ENCODE data around the gene UPK1A.

DNA sequence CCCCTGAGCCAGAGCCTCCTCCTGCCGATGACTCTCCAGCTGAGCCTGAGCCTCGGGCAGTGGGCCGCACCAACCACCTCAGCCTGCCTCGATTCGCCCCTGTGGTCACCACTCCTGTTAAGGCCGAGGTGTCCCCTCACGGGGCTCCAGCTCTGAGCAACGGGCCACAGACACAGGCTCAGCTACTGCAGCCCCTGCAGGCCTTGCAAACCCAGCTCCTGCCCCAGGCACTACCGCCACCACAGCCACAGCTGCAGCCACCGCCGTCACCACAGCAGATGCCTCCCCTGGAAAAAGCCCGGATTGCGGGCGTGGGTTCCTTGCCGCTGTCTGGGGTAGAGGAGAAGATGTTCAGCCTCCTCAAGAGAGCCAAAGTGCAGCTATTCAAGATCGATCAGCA lies 55.1 kb downstream of the UPK1A start:
- TF ChIP-seq, protein P1, sequence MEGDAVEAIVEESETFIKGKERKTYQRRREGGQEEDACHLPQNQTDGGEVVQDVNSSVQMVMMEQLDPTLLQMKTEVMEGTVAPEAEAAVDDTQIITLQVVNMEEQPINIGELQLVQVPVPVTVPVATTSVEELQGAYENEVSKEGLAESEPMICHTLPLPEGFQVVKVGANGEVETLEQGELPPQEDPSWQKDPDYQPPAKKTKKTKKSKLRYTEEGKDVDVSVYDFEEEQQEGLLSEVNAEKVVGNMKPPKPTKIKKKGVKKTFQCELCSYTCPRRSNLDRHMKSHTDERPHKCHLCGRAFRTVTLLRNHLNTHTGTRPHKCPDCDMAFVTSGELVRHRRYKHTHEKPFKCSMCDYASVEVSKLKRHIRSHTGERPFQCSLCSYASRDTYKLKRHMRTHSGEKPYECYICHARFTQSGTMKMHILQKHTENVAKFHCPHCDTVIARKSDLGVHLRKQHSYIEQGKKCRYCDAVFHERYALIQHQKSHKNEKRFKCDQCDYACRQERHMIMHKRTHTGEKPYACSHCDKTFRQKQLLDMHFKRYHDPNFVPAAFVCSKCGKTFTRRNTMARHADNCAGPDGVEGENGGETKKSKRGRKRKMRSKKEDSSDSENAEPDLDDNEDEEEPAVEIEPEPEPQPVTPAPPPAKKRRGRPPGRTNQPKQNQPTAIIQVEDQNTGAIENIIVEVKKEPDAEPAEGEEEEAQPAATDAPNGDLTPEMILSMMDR (IDR thresholded peaks at IDR 0.05; ENCODE audit: poor library complexity), result no peak
- TF ChIP-seq EZH2 (IDR thresholded peaks at IDR 0.05; ENCODE audit: borderline replicate concordance) (no peak), EZH2phosphoT487 (IDR thresholded peaks at IDR 0.05; ENCODE audit: low read depth, severe bottlenecking, unreplicated experiment) (no peak)

All from hepatocyte (in vitro differentiated cells).